ENCODE data around the gene IQCH.
"Not testable (repeated sequence)": the region's sequence is repeated elsewhere in the genome, so short reads cannot be mapped to it uniquely, and the experiment has no call there.

IQCH gene

DNA sequence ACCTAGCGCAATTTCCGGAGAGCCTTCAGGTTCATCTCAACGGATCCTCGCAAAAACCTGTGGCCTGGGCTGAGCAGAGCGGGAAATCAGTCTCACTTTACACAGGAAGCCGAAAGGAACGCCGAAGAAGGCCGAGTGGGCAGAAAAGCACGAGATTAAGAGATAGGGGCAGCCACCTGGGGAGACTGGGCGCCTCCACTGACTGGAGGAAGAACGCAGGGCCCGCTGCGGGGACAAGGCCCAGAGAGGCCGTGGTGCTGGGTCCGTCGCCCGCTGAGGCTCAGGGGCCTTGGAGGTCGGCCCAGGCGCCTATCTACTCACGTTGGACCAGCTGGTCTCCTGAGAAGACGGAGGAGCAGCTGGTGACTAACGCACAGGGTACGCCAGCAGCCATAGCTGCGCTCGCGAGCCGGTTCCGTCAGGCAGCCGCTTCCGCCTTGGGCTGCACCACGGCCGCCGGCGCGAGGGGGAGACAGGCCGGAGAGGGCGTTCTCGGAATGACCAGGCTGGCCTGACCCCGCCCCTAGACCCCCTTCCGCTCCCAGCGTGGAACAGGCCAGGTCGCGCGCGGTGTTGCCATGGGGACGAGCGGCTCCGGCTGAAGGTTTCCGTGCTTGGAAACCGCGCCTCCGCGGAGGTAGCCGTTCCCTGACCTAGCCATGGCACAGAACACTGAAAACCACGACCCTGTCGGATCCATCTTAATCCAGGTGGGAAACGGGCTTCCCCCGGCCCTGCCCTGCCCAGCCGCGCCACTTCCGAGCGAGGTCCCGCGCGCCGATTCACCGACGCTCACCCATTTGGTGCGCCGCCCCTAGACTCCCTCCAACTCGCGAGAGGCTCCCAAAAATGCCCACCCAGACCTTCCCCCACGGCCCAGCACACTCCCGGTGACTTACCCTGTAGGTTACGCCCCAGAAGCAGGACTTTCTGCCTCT, at the start of gene IQCH, which contains the start of gene AAGAB:
IQCH (plus strand) TSS at position 549 of the 938 bp plus-strand sequence; CDS start at position 660, 111 bp downstream.
AAGAB (minus strand) TSS at position 424 of the 938 bp plus-strand sequence; CDS start at position 394, 30 bp downstream.
- DNase-seq, result peak; percentile 98

DNA sequence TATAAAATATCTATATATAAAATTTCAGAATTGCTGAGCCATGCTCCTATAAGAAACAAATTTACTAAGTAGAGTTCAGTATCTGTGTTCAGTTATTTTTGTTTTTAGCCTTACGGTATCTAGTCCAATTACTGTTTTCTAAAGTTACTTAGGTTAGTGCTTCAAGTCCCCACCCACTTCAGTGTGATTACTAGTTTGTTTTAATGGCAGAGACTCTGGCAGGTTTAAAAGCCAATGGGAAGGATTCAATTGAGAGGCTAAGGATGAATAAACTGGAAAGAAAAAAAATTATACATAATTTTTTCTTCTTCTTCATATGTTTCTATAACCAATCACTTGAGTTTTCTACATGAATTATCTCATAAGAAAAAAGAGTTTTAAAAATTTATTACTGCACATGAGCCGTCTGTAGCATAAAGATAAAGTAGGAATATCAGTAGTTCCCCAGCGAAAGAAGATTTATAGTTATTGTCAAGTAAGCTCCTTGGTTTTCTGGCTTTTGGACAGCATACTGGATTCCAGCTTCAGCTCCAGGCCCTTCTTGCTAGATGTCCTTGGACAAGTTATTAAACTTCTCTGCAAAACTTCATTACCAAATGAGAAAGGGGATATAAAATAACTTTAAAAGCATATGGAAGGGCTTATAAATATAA, 46.9 kb upstream of the IQCH start:
- no peak for DNase-seq

DNA sequence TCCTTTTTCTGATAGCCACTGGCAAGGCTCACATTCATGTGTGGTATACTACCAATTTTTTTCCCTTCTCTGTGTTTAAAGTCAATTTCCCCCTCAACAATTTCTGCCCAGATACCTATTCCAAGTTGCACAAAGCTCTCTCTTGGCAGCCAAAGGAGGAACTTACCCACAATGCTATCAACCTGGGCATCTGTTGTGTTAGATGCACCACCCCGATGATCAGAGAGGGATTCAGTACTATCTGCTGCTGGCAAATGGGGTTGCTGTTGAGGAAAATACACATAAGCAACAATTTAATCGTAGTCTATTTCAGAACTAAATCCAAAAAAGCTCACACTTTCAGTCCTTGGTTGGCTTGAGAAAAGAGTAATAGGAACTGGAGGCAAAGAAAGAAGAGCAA, 46.2 kb upstream of the IQCH start:
- no peak for DNase-seq

DNA sequence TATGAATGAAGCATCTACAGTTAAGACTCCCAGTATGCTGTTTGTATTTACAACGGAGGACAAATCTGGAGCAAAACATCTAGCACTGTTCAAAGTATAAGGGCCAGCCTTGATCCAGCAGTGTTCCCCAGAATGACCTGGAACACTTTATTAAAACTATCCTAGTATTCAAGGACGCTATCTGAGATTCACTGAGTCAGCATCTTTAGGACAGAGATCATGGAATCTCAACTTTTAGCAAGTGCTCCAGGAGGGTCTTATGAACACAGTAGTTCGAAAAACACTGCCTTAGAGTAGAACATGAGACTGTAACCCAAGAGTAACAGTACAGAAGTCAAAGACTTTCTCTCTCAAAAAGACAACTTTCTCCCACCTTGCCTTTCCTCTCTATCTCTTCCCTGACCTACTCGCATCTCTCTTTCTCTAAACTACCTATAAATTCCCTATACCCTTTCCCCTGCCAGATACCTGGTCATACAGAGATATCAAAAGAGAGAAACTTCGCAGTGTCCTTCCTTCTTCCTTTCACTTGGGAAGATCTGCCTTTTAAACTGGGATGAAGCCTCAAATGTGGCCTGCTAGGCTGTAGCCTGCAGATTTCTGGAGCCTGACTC, 43.9 kb upstream of the IQCH start:
- DNase-seq, result no peak

DNA sequence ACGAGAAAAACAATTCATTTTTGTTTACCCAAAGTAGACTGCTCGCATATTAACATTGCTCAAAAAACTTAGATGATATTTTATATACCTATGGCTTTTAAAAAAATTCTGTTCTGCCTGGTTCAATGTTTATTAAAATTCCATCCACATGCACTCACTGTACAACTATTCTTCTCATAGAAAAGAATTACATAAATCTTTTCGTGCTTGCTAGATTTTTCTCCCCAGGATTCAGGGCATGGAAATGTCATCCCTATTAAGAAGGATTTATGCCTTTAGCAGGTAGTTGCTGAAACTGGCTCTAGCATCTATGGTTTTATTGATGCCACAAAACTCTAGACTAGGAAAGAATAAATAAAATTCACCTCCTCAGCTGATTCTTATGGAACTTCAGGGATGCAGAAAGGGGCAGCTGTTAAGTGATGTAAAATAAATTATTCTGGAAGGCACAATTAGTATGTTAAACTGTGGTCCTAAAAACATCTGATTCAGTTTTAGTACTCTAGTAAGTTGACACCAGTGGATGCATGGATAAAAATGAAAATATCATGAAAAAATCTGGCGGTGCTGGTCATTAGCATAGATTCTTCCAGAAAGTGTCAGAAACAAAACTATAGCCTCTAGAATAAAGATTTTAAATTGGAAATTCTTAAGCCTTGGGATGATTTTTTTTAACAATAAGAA, 41.8 kb upstream of the IQCH start:
- DNase-seq, result no peak

DNA sequence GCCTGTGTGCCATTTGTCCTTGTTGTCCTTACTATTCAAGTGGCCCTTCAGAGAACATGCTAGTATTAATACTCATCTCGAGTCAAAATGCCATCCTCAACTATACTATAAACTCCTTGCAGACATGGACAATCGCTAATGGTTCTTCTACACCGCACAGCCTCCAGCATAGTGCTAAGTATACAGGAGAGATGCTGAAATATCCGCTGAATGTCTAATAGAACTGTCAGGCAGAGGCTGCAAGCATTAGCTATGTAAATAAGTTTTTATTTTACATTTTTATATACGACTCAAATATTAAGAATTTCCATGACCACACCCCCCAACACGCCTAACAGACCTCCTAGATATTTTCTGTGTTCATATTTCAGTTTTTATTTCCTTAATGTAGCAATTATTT, 39.5 kb upstream of the IQCH start:
- DNase-seq, result no peak

DNA sequence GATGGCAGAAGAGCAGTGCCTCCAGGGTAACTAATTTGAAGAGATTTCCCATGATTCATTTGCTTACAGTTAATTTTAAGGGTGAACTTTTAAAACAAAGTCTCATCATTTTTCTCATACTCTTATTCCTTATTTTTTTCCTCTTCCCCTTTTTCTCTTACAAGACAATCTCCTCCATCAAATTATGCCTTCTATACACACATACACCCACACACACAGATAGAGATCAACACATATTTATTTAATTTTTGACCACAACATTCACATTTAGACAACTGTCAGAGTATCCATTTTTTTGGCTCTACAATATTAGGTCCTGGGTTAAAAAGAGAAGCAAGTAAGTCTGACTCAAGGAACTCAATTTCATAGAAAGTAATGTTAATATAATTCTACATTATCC, 37.7 kb upstream of the IQCH start:
- no peak for DNase-seq

DNA sequence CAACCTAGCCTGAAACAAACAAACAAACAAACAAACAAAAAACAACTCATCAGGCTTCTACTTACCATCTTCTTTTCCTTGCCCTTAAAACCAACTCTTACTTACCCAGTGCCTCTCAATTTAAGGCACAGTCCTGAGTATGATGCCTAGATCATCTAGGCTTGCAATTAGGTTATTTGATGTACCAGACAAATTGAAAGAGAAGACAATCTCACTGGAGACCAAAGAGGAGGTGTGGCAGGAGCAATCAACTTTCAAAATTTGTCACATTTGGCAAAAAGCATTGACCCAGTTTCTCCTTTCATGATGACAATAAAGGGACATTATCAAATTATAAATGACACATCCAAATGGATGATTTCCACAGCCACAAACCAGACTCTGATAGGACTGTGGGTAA, 36.2 kb upstream of the IQCH start:
- DNase-seq, result no peak

DNA sequence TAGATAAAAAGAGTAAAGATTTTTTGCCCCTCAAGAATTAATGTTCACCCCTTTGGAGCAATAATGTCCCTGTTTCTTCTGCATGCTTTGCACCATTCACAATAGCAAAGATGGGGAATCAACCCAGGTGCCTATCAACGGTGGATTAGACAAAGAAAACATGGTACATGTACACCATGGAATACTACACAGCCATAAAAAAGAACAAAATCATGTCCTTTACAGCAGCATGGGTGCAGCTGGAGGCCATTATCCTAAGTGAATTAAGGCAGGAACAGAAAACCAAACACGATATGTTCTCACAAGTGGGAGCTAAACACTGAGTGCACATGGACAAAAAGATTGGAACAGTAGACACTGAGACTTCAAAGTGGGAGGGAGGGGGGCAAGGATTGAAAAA, 35.3 kb upstream of the IQCH start:
- no peak for DNase-seq

DNA sequence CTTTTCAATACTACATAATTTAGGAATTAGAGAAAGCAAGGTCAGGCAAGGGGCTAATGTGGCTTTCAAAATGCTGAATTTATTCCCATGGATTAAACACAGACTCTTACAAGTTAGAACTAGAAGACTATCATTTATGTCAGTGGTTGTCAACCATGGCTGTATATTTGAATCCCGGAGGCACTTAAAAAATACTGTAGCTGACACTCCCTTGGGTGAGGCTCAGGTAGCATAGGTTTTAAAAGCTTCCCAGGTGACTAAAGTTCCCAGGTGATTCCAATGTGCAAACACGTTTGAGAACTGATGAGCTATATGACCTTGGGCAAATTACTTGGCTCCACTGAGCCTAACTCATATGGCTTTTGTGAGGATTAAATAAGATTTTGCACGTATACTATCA, 29.7 kb upstream of the IQCH start:
- DNase-seq, result no peak

DNA sequence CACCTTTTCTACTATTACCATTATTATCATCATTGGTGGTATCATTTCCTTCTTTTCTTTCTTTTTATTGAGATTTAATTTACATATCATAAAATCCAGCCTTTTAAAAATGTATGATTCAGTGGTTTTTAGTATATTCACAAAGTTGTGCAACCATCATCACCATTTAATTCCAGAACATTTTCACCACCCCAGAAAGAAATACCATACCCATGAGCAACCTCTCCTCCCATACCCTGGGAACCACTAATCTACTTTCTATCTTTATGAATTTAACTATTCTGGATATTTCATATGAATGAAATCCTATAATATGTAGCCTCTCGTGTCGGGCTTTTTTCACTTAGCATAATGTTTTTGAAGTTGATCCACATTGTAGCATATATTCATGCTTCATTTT, 29.2 kb upstream of the IQCH start:
- no peak for DNase-seq

DNA sequence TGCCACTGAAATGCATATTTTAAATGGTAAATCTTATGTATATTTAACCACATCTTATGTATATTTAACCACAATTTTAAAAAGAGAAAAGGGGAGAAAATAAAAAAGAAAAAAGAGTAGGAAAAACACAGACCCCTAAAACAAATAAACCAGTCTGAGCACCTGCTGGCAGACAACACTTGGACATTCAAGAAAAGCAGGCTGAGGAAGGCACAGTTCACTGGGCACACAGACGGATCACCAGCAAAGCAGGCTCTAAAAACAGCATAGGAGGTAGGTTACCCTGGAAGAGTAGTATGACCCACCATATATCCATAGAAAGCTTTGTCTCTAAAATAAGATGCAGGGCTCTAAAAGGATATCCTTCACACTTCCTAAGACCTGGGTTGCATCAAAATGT, 27.2 kb upstream of the IQCH start:
- DNase-seq, result no peak

DNA sequence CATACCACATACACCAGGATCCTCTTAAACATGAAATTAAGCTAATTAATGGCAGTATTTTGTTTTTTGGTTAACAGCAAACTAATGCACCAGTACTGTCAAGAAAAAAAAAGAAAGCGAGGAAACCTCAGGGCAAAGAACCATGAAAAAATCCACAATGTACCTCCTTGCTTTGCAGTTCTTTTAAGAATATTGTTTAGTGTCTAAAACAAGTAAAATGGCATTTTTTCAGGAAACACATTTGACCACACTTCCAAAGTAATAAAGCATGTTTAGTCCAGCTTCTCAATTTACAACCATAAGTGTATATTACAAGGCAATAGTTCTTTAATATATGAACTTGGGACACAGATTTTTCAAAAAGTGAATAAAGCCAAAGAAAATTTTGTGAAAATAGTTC, 26.7 kb upstream of the IQCH start:
- no peak for DNase-seq

DNA sequence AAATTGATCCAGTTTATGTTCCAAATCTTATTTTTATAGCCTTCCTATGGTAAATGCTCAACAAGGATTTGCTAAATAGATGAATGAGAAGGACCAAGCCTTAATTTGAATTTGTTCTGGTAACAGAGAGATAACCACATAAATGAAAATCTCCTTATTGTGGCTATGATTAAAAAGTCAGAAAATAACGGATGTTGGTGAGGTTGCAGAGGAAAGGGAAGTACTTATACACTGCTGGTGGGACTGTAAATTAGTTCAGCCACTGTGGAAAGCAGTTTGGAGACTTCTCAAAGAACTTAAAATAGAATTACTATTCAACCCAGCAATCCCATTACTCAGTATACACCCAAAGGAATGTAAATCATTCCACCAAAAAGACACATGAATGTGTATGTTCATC, 26.3 kb upstream of the IQCH start:
- DNase-seq, result no peak

DNA sequence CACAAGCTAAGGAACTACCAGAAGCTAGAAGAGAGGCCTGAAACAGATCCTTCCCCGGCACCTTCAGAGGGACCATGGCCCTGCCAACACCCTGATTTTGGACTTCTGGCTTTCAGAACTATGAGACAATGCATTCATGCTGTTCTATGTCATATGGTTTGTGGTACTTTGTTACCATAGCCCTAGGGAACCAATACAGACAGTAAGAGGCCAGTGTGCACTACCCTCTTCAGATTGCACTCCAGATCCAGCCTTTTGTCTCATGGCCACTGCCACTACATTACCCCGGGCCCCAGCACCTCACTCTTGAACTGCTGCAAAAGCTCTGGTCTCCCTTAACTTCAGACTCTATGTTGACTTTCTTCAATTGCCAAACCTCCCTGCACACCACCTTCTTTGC, 24.1 kb upstream of the IQCH start:
- DNase-seq, result no peak

DNA sequence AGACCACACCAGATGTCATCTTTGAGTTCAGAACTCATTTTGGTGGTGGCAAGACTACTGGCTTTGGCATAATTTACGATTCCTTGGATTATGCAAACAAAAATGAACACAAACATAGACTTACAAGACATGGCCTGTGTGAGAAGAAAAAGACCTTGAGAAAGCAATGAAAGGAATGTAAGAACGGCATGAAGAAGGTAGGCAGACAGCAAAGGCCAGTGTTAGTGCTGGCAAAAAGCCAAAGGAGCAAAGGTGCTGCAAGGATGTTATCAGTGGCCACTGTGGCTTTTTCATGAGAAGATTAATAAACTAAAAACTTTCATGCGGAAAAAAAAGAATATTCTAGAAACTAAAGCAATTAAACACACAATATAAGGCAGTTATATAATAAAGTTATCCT, 22.0 kb upstream of the IQCH start:
- DNase-seq, result no peak

DNA sequence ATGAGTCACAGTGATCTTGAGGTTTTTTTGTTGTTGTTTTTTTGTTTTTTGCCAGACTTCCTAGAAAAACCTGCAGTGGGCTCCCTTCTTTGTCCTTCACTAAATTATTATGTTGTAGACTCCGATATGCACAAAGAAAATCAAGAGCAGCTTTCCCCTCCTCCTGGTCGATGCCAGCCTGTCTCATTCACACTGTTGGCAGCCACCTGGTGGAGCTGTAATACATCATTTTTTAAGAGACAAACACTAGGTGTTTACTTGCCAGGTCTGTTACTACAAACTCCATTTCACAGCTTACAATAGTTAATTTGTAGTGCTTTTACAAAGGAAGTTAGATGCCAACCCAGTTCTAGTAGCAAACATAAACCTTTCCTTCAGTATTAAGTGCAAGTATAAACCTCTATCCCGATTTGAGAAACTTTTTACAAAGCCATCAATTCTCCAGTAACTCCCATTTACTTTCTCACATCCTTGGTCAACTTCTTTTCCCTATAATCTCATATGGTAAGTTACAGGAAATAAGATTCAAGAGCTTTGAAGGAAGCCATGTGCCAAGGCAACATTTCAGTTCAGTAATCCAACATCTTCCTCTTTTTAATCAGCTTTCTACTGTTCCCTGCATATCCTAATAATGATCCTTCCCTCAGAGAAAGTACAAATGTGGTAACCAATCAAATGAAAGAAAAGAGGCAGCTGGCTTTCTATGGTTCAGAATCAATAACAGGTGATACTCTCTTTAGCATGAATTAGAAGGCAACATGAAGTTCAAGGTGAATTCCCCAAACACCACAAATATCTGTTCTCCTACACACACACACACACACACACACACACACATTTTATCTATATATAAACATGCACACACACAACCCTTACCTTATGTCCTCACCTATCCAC, 14.1 kb upstream of the IQCH start:
- DNase-seq, result peak; percentile 50

DNA sequence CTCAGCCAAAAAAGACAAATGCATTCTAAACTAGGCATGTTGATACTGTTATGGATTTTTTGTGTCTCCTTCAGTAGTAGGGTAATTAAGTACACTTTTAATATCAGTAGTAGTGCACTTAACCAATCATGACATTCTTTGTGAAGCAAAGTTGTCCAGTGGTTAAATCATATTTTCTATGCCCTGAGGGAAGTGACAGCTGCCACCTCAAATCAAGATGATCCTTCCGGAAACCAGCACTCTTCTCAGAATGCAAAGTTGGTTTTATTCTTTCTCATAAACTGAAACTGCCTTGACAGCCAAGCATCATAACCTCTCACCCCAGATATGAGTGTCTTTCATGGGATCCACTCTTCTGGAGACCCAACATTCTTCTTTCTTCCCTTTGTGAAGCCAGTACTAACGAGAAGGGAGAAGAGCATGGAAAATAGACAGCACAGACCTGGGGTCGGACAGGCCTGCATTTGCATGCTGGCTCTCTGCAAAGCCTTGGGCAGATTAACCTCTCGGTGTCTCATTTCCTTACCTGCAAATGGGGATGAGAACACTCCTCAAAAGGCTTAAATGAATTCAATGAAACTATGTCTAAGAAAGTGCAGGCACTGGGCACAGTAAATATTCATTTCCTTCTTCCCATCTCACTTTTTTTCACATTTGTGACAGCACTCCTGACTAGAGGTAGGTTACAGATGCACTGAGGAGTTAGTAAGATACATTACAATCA, 13.3 kb upstream of the IQCH start:
- DNase-seq, result no peak

DNA sequence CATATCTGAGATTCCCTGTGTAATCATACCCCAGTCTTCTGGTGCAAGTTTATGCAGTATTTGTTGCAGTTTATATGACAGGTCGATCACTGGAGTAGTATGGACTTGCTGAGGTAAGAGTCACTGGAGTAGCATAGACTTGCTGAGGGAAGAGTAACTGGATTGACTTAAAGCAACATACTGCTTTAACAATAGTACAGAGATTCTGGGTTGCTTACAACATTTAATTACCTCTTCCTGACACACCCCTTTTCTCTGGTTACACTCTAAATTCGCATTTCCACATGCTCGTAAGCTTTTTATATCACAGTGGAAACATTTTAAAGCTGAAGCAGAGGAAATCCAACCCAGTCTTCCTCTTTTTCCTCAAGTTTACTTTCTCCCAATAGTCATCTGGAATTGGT, 11.9 kb upstream of the IQCH start:
- DNase-seq, result no peak

DNA sequence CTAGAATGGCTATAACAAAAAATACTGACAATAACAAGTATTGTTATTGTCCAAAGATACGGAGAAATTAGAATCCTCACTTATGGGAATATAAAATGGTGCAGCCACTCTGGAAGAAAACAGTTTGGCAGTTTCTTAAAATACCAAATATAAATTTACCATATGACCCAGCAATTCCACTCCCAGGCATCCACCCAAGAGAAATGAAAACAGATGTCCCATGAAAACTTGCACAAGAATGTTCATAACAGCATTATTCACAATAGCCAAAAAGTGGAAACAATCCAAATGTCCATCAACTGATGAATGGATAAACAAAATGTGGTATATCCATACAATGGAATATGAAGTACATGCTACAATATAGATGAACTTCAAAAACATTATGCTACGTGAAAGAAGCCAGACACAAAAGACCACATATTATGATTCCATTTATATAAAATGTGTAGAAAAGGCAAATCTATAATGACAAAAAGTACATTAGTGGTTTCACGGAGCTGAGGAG, 9.6 kb upstream of the IQCH start:
- DNase-seq, result no peak

DNA sequence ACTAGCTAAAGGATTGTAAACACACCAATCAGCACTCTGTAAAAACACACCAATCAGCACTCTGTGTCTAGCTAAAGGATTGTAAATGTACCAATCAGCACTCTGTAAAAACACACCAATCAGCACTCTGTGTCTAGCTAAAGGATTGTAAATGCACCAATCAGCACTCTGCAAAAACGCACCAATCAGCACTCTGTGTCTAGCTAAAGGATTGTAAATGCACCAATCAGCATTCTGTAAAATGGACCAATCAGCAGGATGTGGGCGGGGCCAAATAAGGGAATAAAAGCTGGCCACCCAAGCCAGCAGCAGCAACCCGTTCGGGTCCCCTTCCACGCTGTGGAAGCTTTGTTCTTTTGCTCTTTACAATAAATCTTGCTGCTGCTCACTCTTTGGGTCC, 8.0 kb upstream of the IQCH start:
- DNase-seq, result not testable (repeated sequence)
